ENCODE data around the gene VSNL1. TPM values are rescaled to one million over a fixed set of nuclear protein-coding genes. Genes with fewer than 3 reads are reported as not detected.

The VSNL1 gene
- total RNA-seq, 1 donor from 2014 or later = 0.83 TPM

DNA sequence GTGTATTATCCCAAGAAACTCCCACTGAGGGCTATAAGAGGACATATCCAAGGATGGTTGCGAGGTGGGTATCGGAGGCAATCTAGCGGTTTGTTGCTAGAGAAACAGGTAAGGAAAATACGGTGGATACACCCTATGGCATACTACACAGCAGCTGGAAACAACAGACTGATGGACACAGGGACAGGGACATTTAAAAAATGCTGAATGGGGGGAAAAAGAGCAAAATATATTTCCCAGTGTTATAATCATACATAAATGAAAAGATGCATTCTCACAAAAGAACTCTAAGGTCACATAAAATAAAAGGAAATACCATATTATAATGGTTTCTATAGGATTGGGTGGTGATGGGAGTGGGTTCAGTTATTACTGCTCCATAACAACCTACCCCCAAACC is 117.3 kb downstream of the VSNL1 start:
- no peak for DNase-seq (ENCODE audit: low spot score in 2 of 2, unreplicated experiment in 2 of 2)
- Mint-ChIP-seq H3K27ac (no peak overlapping the region), H3K27me3 (ENCODE audit: low read depth) (no peaks in the 10 kb centered on the region), H3K36me3 (no peaks in the 10 kb centered on the region), H3K4me1 (peaks cover 2% of the 10 kb centered on the region), H3K9me3 (no peaks in the 10 kb centered on the region), H3K4me3 (no peak overlapping the region)
- TF ChIP-seq, protein P1, sequence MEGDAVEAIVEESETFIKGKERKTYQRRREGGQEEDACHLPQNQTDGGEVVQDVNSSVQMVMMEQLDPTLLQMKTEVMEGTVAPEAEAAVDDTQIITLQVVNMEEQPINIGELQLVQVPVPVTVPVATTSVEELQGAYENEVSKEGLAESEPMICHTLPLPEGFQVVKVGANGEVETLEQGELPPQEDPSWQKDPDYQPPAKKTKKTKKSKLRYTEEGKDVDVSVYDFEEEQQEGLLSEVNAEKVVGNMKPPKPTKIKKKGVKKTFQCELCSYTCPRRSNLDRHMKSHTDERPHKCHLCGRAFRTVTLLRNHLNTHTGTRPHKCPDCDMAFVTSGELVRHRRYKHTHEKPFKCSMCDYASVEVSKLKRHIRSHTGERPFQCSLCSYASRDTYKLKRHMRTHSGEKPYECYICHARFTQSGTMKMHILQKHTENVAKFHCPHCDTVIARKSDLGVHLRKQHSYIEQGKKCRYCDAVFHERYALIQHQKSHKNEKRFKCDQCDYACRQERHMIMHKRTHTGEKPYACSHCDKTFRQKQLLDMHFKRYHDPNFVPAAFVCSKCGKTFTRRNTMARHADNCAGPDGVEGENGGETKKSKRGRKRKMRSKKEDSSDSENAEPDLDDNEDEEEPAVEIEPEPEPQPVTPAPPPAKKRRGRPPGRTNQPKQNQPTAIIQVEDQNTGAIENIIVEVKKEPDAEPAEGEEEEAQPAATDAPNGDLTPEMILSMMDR (IDR thresholded peaks at IDR 0.05; ENCODE audit: unreplicated experiment) = no peak

DNA sequence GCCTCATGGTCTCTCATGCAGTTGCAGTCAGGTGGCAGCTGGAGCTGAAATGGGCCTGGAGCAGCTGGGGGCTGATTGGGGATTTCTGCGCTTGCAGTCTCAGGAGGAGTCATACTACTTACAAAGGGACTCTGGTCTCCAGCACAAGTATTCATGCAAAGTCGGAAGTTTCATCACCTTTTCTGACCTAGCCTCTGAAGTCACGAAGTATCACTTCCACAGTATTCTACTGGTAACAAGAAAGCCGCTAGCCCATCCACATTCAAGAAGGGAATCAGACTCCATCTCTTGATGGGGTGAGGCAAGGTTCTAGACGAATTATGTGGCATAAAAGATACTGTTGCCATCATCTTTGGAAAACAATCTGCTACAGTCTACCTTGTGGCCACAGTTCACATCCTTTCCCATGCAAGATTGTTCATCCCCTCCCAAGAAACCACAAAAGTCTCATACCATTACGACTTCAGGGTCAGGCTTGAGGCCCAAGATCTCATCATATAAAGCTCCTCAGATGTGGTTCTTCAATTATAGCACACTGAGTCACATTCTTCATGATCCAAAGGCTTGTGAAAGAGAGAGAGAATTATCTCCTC is 117.9 kb downstream of the VSNL1 start:
- Mint-ChIP-seq H3K36me3 (peaks cover 2% of the 10 kb centered on the region), H3K27ac (no peak overlapping the region), H3K4me1 (peaks cover 1% of the 10 kb centered on the region), H3K9me3 (no peaks in the 10 kb centered on the region), H3K4me3 (no peak overlapping the region), H3K27me3 (ENCODE audit: low read depth) (no peaks in the 10 kb centered on the region)
- TF ChIP-seq, protein P1 (IDR thresholded peaks at IDR 0.05; ENCODE audit: unreplicated experiment) = no peak
- DNase-seq (ENCODE audit: low spot score in 2 of 2, unreplicated experiment in 2 of 2) = no peak

DNA sequence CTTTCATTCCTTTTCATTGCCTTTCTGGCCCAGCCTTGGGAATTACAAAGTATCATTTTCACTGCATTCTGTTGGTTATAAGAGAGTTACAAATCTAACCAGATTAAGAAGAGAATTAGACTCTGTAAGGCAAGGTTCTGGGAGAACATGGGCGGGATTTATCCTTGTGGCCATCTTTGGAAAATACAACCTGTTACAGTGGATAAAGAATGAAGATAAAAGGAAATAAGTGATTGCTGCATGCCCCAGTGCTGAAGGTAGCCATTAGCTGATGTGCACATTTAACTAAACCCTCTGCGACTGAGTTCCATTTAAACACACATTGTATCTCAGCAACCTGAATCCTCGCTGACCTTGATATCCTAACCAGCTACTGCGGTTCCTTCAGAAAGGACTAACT is 119.7 kb downstream of the VSNL1 start:
- Mint-ChIP-seq H3K36me3 (peaks cover 4% of the 10 kb centered on the region), H3K9me3 (no peaks in the 10 kb centered on the region), H3K27me3 (ENCODE audit: low read depth) (no peaks in the 10 kb centered on the region), H3K27ac (no peak overlapping the region), H3K4me3 (no peak overlapping the region), H3K4me1 (no peaks in the 10 kb centered on the region)
- DNase-seq (ENCODE audit: low spot score in 2 of 2, unreplicated experiment in 2 of 2) = no peak
- TF ChIP-seq, protein P1 (IDR thresholded peaks at IDR 0.05; ENCODE audit: unreplicated experiment) = no peak

DNA sequence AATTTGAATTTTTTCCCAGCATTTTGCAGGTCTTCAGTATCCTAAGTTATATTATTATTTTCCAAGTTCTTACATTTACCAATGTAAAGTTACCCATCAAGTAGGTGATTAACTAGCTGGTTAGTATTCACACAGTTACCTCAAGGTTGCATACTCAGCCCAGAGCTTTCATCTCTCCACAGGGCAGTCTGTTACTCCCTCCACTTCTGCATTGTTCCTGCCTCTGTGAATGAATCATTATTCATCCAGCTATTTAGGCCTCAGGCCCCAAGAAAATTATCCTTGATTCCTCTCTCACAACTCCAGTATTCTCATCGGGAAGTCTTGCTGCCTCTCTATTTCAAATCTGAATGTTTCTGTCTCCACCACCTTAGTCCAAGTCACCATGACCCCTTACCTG is 121.0 kb downstream of the VSNL1 start:
- H3K4me3 Mint-ChIP-seq = no peak overlapping the region
- peaks cover 6% of the 10 kb centered on the region for H3K36me3 Mint-ChIP-seq
- TF ChIP-seq, protein P1 (IDR thresholded peaks at IDR 0.05; ENCODE audit: unreplicated experiment) = no peak
- H3K27ac Mint-ChIP-seq = no peak overlapping the region
- DNase-seq (ENCODE audit: low spot score in 2 of 2, unreplicated experiment in 2 of 2) = no peak
- H3K9me3 Mint-ChIP-seq = no peaks in the 10 kb centered on the region
- no peaks in the 10 kb centered on the region for H3K27me3 Mint-ChIP-seq (ENCODE audit: low read depth)
- no peaks in the 10 kb centered on the region for H3K4me1 Mint-ChIP-seq

DNA sequence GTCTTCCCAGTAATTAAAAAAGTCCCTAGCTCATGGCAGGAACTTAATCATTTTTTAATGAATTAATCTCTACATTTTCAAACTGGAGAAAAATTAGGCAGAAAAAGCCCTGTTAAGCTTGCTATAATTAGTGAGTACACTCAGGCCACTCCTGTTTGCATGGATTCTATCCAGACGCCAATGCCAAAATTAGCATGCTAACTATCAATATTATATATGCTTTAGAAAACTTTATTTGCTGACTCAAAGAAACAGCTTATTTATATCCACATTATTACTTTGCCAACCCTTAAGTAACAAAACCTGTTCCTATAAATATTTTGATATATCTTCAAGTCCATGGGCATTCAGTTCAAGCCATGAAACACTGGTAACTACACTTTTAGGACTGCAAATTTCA is 122.2 kb downstream of the VSNL1 start:
- TF ChIP-seq, protein P1 (IDR thresholded peaks at IDR 0.05; ENCODE audit: unreplicated experiment) = no peak
- peaks cover 6% of the 10 kb centered on the region for H3K36me3 Mint-ChIP-seq
- no peaks in the 10 kb centered on the region for H3K9me3 Mint-ChIP-seq
- no peaks in the 10 kb centered on the region for H3K4me1 Mint-ChIP-seq
- H3K27me3 Mint-ChIP-seq (ENCODE audit: low read depth) = no peaks in the 10 kb centered on the region
- H3K4me3 Mint-ChIP-seq = no peak overlapping the region
- no peak overlapping the region for H3K27ac Mint-ChIP-seq
- no peak for DNase-seq (ENCODE audit: low spot score in 2 of 2, unreplicated experiment in 2 of 2)

DNA sequence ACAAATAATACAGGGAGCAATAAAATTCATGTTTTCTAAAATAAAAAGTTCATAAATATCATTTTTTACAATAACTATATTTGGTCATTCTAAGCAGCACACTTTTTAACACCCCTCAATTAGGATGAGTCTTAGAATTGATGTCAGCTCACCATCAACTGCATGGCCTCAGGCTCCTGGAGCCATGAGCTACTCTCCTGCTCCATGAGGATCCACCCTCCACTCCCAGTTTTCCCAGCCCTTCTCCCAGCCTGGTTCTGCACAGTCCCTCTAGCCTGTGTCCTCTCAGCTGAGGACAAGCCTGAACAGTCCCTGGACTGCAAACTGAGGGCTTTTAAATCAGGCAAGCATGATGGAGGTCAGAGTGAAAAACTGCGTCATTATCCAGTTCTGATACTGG is 124.0 kb downstream of the VSNL1 start:
- Mint-ChIP-seq H3K9me3 (no peaks in the 10 kb centered on the region), H3K4me1 (no peaks in the 10 kb centered on the region), H3K27ac (no peak overlapping the region), H3K36me3 (peaks cover 15% of the 10 kb centered on the region), H3K27me3 (ENCODE audit: low read depth) (no peaks in the 10 kb centered on the region), H3K4me3 (no peak overlapping the region)
- TF ChIP-seq, protein P1 (IDR thresholded peaks at IDR 0.05; ENCODE audit: unreplicated experiment) = no peak
- no peak for DNase-seq (ENCODE audit: low spot score in 2 of 2, unreplicated experiment in 2 of 2)
